Measurements from ENCODE around the gene ALG3.
A peak's percentile ranks its signal among the peaks of the same experiment; 100 is the strongest.

ALG3 gene

DNA sequence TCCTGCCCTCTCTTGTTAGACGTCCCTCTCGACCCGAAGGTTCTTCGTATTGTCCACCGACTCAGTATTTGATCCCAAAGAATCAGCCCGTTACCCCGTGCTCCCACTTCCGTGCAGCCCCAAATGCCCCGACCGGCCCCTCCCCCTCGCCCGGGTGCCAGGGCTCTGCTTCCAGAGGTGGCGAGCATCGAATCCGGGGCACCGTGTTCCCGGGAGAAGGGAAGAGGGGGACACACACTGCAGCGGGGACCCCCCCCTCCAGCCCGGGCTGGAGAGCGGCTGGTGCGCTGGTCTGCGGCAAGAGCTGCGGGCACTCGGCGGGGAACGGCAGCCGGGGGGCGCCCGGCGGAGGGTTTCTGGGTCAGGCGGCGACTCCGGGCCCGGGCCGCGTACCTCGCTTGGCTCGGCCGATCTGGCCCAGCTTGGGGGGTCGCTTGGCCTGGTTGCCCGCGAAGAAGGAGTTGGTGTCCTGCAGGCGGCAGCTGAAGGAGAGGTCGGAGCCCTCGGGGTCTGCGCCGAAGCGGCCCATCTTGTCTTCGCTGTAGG is 12.0 kb upstream of the ALG3 start:
- H3K9me3 ChIP-seq (ENCODE audit: control insufficient read depth in 5 of 5, low read length in 5 of 5), result no peaks in the 10 kb centered on the region
- peaks cover 27 to 46% (median 35%) of the 10 kb centered on the region in 5 donors for H3K27me3 ChIP-seq (ENCODE audit: control insufficient read depth in 5 of 5, insufficient read depth in 4 of 5, low read length in 5 of 5)
- peak overlapping the region in 4 of 5 donors; percentile 29 to 50 (median 44) for H3K4me3 ChIP-seq (ENCODE audit: low read depth in 1 of 5, low read length in 5 of 5)
- H3K9ac ChIP-seq (ENCODE audit: low read length in 5 of 5), result no peak overlapping the region
- H3K36me3 ChIP-seq (ENCODE audit: control insufficient read depth in 5 of 5, insufficient read depth in 5 of 5, low read length in 5 of 5), result no peaks in the 10 kb centered on the region
- peaks cover 2 to 29% (median 22%) of the 10 kb centered on the region in 5 donors for H3K4me1 ChIP-seq (ENCODE audit: control insufficient read depth in 5 of 5, insufficient read depth in 5 of 5, low read length in 5 of 5)
- no peak overlapping the region for H3K27ac ChIP-seq (ENCODE audit: low read depth, low read length)

DNA sequence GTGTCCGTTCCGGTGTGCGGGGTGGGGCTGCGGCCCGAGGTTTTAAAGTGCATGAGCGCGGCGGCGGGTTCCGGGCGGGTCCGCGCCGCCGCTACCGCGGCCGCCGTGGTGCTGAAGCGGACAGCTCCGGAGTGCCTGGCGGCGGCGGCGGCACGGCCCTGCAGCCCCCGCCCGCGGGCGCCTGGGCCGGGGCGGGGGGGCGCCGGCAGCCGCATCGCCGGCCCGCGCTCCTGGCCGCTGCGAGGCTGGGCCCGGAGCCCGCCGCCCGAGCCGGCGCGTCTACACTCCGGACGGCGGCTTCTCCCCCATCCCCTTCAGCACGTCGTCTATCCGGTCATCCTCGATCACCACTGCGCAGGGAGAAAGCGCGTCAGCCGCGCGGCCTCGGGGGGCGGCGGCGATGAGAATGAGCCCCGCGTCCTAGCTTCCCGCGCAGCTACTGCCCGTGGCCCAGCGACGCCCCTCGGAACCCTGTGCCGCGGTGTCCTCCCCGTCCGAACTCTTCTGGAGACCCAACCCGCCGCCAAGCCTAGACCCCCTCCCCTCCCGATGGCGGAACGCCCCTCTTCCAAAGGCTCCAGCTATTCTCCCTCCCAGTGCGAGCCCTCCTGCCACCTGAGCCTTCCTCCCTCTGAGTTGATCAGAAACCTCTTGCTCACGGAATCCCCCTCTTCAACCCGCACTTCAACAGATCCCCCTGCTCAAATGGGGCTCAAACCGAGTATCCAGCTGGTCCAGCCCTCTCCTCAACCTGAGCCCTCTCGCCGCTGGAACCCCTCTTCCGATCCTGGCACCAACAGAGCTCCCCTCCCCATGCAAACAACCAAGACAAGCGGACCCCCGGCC is 11.3 kb upstream of the ALG3 start:
- Histone ChIP-seq H3K4me1 (ENCODE audit: control insufficient read depth in 5 of 5, insufficient read depth in 5 of 5, low read length in 5 of 5) (peaks cover 2 to 29% (median 22%) of the 10 kb centered on the region in 5 donors), H3K27me3 (ENCODE audit: control insufficient read depth in 5 of 5, insufficient read depth in 4 of 5, low read length in 5 of 5) (peaks cover 27 to 46% (median 35%) of the 10 kb centered on the region in 5 donors), H3K36me3 (ENCODE audit: control insufficient read depth in 5 of 5, insufficient read depth in 5 of 5, low read length in 5 of 5) (no peaks in the 10 kb centered on the region), H3K27ac (ENCODE audit: low read depth, low read length) (no peak overlapping the region), H3K9me3 (ENCODE audit: control insufficient read depth in 5 of 5, low read length in 5 of 5) (no peaks in the 10 kb centered on the region), H3K4me3 (ENCODE audit: low read depth in 1 of 5, low read length in 5 of 5) (peak overlapping the region in 4 of 5 donors; percentile 29 to 47 (median 34)), H3K9ac (ENCODE audit: low read length in 5 of 5) (no peak overlapping the region)

DNA sequence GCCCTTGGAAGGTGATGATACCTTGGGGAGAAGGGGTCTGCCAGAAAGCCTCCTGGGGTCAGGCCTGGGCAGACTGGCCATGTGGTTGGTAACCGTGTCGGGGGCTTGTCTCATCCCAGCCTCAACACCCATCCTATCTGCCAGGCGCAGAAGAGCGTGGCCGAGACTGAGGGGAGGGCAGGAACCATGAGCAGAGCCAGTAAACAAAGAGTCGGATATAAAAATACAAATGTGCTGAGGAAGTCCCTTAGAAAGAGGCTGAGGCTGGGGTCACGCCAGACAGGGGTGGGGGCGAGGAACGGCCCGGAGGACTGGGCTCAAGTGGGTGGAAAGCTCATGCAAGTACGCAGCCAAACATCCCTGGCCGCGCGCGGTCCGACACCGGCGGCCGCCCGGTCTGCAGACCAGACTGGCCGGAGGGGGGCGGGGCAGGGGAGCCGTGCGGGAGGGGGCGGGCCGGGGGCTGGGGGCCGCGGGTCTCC is 10.7 kb upstream of the ALG3 start:
- peaks cover 23 to 43% (median 32%) of the 10 kb centered on the region in 5 donors for H3K27me3 ChIP-seq (ENCODE audit: control insufficient read depth in 5 of 5, insufficient read depth in 4 of 5, low read length in 5 of 5)
- no peak overlapping the region for H3K4me3 ChIP-seq (ENCODE audit: low read depth in 1 of 5, low read length in 5 of 5)
- peaks cover 2 to 29% (median 22%) of the 10 kb centered on the region in 5 donors for H3K4me1 ChIP-seq (ENCODE audit: control insufficient read depth in 5 of 5, insufficient read depth in 5 of 5, low read length in 5 of 5)
- H3K9ac ChIP-seq (ENCODE audit: low read length in 5 of 5), result no peak overlapping the region
- no peaks in the 10 kb centered on the region for H3K36me3 ChIP-seq (ENCODE audit: control insufficient read depth in 5 of 5, insufficient read depth in 5 of 5, low read length in 5 of 5)
- H3K9me3 ChIP-seq (ENCODE audit: control insufficient read depth in 5 of 5, low read length in 5 of 5), result no peaks in the 10 kb centered on the region
- H3K27ac ChIP-seq (ENCODE audit: low read depth, low read length), result no peak overlapping the region

DNA sequence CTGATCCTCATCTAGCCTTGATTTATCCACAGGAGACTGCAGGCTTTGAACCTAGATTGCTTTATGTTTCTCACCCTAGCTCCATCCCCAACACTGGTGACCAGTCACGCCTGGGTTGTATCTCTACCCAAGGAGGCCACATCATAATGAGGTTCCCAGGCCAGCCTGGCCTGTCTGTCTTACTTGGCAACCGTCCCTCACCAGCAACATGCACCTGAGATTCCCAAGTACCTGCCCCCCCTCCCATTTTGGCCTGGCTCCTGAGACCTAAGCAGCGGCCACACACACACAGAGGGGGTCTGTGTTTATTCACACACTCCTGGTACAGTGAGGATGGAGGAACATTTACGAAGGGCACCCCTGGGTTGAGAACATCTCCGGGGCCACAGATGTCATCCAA is 10.2 kb upstream of the ALG3 start:
- Histone ChIP-seq H3K9ac (ENCODE audit: low read length in 5 of 5) (no peak overlapping the region), H3K27me3 (ENCODE audit: control insufficient read depth in 5 of 5, insufficient read depth in 4 of 5, low read length in 5 of 5) (peaks cover 23 to 41% (median 32%) of the 10 kb centered on the region in 5 donors), H3K36me3 (ENCODE audit: control insufficient read depth in 5 of 5, insufficient read depth in 5 of 5, low read length in 5 of 5) (no peaks in the 10 kb centered on the region), H3K4me1 (ENCODE audit: control insufficient read depth in 5 of 5, insufficient read depth in 5 of 5, low read length in 5 of 5) (peaks cover 2 to 29% (median 22%) of the 10 kb centered on the region in 5 donors), H3K9me3 (ENCODE audit: control insufficient read depth in 5 of 5, low read length in 5 of 5) (no peaks in the 10 kb centered on the region), H3K27ac (ENCODE audit: low read depth, low read length) (no peak overlapping the region), H3K4me3 (ENCODE audit: low read depth in 1 of 5, low read length in 5 of 5) (no peak overlapping the region)

DNA sequence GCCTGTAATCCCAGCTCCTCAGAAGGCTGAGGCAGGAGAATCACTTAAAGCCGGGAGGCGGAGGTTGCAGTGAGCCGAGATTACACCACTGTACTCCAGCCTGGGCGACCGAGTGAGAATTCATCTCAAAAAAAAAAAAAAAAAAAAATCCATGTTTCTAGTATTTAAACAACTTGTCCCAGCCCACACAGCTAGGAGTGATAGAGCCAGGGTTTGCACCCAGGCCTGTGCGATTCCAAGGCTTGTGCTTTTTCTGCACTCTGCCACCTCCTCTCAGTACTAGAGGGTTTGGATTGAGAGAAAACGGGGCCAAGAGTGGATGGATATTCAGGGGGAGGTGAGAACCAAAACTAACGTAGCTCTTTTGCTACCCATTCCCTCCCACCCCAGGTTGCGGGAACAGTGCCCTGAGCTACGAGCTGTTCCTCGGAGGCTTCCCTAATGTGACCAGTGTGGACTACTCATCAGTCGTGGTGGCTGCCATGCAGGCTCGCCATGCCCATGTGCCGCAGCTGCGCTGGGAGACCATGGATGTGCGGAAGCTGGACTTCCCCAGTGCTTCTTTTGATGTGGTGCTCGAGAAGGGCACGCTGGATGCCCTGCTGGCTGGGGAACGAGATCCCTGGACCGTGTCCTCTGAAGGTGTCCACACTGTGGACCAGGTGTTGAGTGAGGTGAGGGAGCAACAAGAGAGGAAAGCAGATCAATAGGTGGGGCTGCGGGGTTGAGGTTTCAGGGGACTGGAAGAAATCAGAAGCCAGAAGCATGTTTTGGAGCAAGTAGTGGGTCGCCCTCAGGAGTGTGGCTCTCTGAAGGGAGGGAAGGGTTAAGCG is 8.5 kb upstream of the ALG3 start:
- Histone ChIP-seq H3K9ac (ENCODE audit: low read length in 5 of 5) (no peak overlapping the region), H3K27ac (ENCODE audit: low read depth, low read length) (no peak overlapping the region), H3K36me3 (ENCODE audit: control insufficient read depth in 5 of 5, insufficient read depth in 5 of 5, low read length in 5 of 5) (no peaks in the 10 kb centered on the region), H3K9me3 (ENCODE audit: control insufficient read depth in 5 of 5, low read length in 5 of 5) (no peaks in the 10 kb centered on the region), H3K4me1 (ENCODE audit: control insufficient read depth in 5 of 5, insufficient read depth in 5 of 5, low read length in 5 of 5) (peaks cover 2 to 23% (median 21%) of the 10 kb centered on the region in 5 donors), H3K27me3 (ENCODE audit: control insufficient read depth in 5 of 5, insufficient read depth in 4 of 5, low read length in 5 of 5) (peaks cover 17 to 31% (median 24%) of the 10 kb centered on the region in 5 donors), H3K4me3 (ENCODE audit: low read depth in 1 of 5, low read length in 5 of 5) (no peak overlapping the region)

DNA sequence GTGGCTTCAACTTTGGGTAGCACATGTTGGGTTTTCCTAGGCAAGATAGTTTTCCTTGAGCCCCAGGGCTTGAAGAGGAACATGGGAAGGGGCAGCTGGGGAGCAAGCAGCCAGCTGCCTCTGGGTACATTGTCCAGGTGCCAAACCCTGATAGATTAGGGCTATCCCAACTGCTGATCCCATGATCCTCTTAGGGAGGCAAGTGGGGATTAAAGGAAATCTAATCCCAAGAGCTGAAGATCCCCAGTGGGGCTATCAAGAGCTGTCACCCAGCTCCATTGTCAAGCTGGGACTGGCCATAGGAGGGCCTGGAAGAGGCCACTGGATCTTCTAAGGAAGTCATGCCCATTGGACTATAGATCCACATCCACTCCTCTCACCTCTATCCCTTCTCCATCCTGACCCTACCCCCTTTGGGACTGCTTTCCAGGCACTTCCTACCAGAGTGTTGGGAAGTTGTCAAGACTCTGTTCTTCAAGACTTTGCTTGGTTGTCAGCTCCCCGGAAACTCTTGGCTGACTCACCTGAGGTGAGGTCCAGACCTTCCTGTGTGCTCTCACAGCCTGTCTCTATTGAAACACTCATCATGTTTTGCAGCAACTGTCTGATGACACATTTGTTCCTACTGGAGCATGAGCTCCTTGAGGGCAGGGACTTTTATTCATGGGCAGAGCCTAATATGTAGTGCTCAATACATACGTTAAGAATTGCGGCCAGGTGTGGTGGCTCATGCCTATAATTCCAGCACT is 6.7 kb upstream of the ALG3 start:
- Histone ChIP-seq H3K27ac (ENCODE audit: low read depth, low read length) (no peak overlapping the region), H3K4me1 (ENCODE audit: control insufficient read depth in 5 of 5, insufficient read depth in 5 of 5, low read length in 5 of 5) (peaks cover 0 to 9% (median 8%) of the 10 kb centered on the region in 5 donors), H3K9me3 (ENCODE audit: control insufficient read depth in 5 of 5, low read length in 5 of 5) (no peaks in the 10 kb centered on the region), H3K9ac (ENCODE audit: low read length in 5 of 5) (no peak overlapping the region), H3K27me3 (ENCODE audit: control insufficient read depth in 5 of 5, insufficient read depth in 4 of 5, low read length in 5 of 5) (peaks cover 9 to 18% (median 14%) of the 10 kb centered on the region in 5 donors), H3K4me3 (ENCODE audit: low read depth in 1 of 5, low read length in 5 of 5) (no peak overlapping the region), H3K36me3 (ENCODE audit: control insufficient read depth in 5 of 5, insufficient read depth in 5 of 5, low read length in 5 of 5) (no peaks in the 10 kb centered on the region)

DNA sequence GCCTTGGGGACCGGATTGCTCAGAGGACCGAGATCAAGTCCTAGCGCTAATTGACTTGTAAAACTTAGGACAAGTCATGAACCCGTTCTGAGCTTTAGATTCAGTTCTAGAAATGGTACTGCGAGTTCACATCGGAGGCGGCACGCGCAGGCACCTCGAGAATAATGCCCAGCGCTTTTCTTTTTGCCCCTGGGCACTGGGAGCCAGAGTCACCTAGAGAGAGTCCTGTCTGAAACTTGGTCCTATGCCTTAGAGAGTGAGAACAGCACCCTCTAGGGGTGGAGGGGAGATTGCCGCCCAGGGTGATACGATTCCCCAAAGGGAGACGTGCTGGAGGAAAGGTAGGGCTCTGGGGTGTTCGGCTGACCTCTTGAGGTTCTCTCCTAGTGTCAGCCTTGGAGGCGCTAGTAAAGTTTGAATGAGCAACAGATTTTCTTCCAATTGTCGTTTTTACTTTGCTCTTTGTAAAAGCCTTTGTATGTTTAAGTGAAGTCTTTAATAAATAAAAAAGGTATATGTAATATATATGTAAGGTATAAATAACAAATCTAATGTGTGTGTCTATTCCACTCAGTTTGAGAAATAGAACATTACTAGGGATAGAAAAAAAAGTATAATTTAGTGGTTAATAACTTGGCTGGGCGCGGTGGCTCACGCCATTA is 1.5 kb upstream of the ALG3 start:
- peak overlapping the region; percentile 77 to 98 (median 95) for H3K4me3 ChIP-seq (ENCODE audit: low read depth in 1 of 5, low read length in 5 of 5)
- peak overlapping the region; percentile 89 for H3K27ac ChIP-seq (ENCODE audit: low read depth, low read length)
- peak overlapping the region in 4 of 5 donors; percentile 84 to 94 (median 87) for H3K9ac ChIP-seq (ENCODE audit: low read length in 5 of 5)
- peaks cover 0 to 5% (median 4%) of the 10 kb centered on the region in 5 donors for H3K36me3 ChIP-seq (ENCODE audit: control insufficient read depth in 5 of 5, insufficient read depth in 5 of 5, low read length in 5 of 5)
- H3K27me3 ChIP-seq (ENCODE audit: control insufficient read depth in 5 of 5, insufficient read depth in 4 of 5, low read length in 5 of 5), result no peaks in the 10 kb centered on the region
- no peaks in the 10 kb centered on the region for H3K9me3 ChIP-seq (ENCODE audit: control insufficient read depth in 5 of 5, low read length in 5 of 5)
- peaks cover 4 to 27% (median 21%) of the 10 kb centered on the region in 5 donors for H3K4me1 ChIP-seq (ENCODE audit: control insufficient read depth in 5 of 5, insufficient read depth in 5 of 5, low read length in 5 of 5)

DNA sequence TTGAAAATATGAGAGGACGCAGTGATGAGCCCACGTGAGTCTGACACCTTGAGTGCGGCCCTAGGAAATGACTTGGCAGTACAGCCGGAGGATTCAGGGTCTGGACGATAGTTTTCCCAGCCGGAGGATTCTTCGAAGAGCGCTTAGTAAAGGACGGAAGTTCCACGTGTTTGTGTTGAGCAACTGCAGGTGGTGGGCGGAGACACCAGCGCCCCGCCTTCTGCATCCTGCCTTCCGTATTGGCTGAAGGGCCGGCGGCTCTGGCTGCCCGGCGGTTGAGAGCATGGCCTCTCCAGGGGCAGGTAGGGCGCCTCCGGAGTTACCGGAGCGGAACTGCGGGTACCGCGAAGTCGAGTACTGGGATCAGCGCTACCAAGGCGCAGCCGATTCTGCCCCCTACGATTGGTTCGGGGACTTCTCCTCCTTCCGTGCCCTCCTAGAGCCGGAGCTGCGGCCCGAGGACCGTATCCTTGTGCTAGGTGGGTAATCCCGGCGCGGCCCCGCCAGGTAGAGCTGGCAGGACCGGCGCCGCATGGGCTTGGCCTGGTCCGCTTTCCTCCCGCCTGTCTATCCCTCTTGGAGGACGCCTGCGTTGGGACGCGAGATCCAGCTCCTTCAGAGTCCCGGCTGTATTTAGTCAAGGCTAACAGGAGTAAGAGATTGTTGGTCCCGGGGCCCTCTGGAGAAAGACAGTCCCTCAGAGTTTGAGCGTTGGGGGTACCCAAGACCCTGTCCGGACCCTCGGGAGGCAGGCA is 827 bp upstream of the ALG3 start, which contains the start of gene EEF1AKMT4:
Gene EEF1AKMT4, plus strand, starts transcription at position 261 of the 755 bp plus-strand sequence. Its CDS starts 23 bp downstream, at position 284.
- peak within 1 kb of the TSS; percentile 86 to 96 (median 94) for H3K9ac ChIP-seq (ENCODE audit: low read length in 5 of 5)

More for the DNA sequence above, 827 bp upstream of the ALG3 start, which contains the start of gene EEF1AKMT4:
- Histone ChIP-seq H3K9me3 (ENCODE audit: control insufficient read depth in 5 of 5, low read length in 5 of 5) (no peaks in the 10 kb centered on the region), H3K27ac (ENCODE audit: low read depth, low read length) (peak within 1 kb of the TSS; percentile 89), H3K36me3 (ENCODE audit: control insufficient read depth in 5 of 5, insufficient read depth in 5 of 5, low read length in 5 of 5) (peaks cover 0 to 12% (median 11%) of the 10 kb centered on the region in 5 donors), H3K4me1 (ENCODE audit: control insufficient read depth in 5 of 5, insufficient read depth in 5 of 5, low read length in 5 of 5) (peaks cover 4 to 27% (median 21%) of the 10 kb centered on the region in 5 donors), H3K27me3 (ENCODE audit: control insufficient read depth in 5 of 5, insufficient read depth in 4 of 5, low read length in 5 of 5) (no peaks in the 10 kb centered on the region), H3K4me3 (ENCODE audit: low read depth in 1 of 5, low read length in 5 of 5) (peak within 1 kb of the TSS; percentile 77 to 99 (median 97))

Measured in subcutaneous abdominal adipose tissue (tissue), 5 donors.